Measurements from ENCODE around the gene DPY19L1.
"Not testable (repeated sequence)": the region's sequence is repeated elsewhere in the genome, so short reads cannot be mapped to it uniquely, and the experiment has no call there.

DPY19L1 gene

GRCh38 chr7:35019801-35020200, 17.5 kb downstream of the DPY19L1 start:
- Mint-ChIP-seq H3K27me3 (no peaks in the 10 kb centered on the region), H3K27ac (no peak overlapping the region), H3K36me3 (peaks cover 8 to 9% of the 10 kb centered on the region in 2 donors), H3K4me1 (peaks cover 0 to 2% of the 10 kb centered on the region in 2 donors), H3K4me3 (no peak overlapping the region), H3K9me3 (no peaks in the 10 kb centered on the region)
- DNase-seq (no peak), ATAC-seq (replicated peaks) (no peak)

- no peaks in the 10 kb centered on the region for H3K27me3 Mint-ChIP-seq
- H3K4me3 Mint-ChIP-seq: no peak overlapping the region
- no peaks in the 10 kb centered on the region for H3K9me3 Mint-ChIP-seq
- no peak overlapping the region for H3K27ac Mint-ChIP-seq
- H3K4me1 Mint-ChIP-seq: peaks cover 0 to 2% of the 10 kb centered on the region in 2 donors
- ATAC-seq (replicated peaks) (no peak), DNase-seq (no peak)
- H3K36me3 Mint-ChIP-seq: peaks cover 8 to 9% of the 10 kb centered on the region in 2 donors
Measured at GRCh38 chr7:35019179-35019729, 18.0 kb downstream of the DPY19L1 start.

- peaks cover 0 to 2% of the 10 kb centered on the region in 2 donors for H3K4me1 Mint-ChIP-seq
- H3K4me3 Mint-ChIP-seq: no peak overlapping the region
- peaks cover 8 to 17% of the 10 kb centered on the region in 2 donors for H3K36me3 Mint-ChIP-seq
- H3K9me3 Mint-ChIP-seq: no peaks in the 10 kb centered on the region
- no peak for ATAC-seq (replicated peaks)
- no peak overlapping the region for H3K27ac Mint-ChIP-seq
- H3K27me3 Mint-ChIP-seq: no peaks in the 10 kb centered on the region
- no peak for DNase-seq
Measured at GRCh38 chr7:35015346-35015859, 21.9 kb downstream of the DPY19L1 start.

- Mint-ChIP-seq H3K36me3 (peaks cover 8 to 17% of the 10 kb centered on the region in 2 donors), H3K4me1 (peaks cover 3 to 13% of the 10 kb centered on the region in 2 donors), H3K9me3 (no peaks in the 10 kb centered on the region), H3K27me3 (no peaks in the 10 kb centered on the region), H3K27ac (no peak overlapping the region), H3K4me3 (no peak overlapping the region)
- no peak for DNase-seq
- no peak for ATAC-seq (replicated peaks)
Measured at GRCh38 chr7:35012160-35012559, 25.1 kb downstream of the DPY19L1 start.

GRCh38 chr7:35011085-35011484, 26.2 kb downstream of the DPY19L1 start:
- Mint-ChIP-seq H3K27ac (no peak overlapping the region), H3K36me3 (peaks cover 2 to 13% of the 10 kb centered on the region in 2 donors), H3K9me3 (no peaks in the 10 kb centered on the region), H3K4me3 (no peak overlapping the region), H3K27me3 (no peaks in the 10 kb centered on the region), H3K4me1 (peaks cover 3 to 13% of the 10 kb centered on the region in 2 donors)
- ATAC-seq (replicated peaks): no peak
- no peak for DNase-seq

- H3K4me1 Mint-ChIP-seq: peaks cover 6 to 18% of the 10 kb centered on the region in 2 donors
- H3K36me3 Mint-ChIP-seq: peaks cover 0 to 8% of the 10 kb centered on the region in 2 donors
- H3K9me3 Mint-ChIP-seq: no peaks in the 10 kb centered on the region
- no peak for DNase-seq
- H3K4me3 Mint-ChIP-seq: no peak overlapping the region
- no peaks in the 10 kb centered on the region for H3K27me3 Mint-ChIP-seq
- H3K27ac Mint-ChIP-seq: no peak overlapping the region
- ATAC-seq (replicated peaks): no peak
Measured at GRCh38 chr7:35007768-35008167, 29.5 kb downstream of the DPY19L1 start.

- DNase-seq (no peak), ATAC-seq (replicated peaks) (no peak)
- H3K4me3 Mint-ChIP-seq: no peak overlapping the region
- H3K27me3 Mint-ChIP-seq: no peaks in the 10 kb centered on the region
- peaks cover 6 to 18% of the 10 kb centered on the region in 2 donors for H3K4me1 Mint-ChIP-seq
- no peaks in the 10 kb centered on the region for H3K9me3 Mint-ChIP-seq
- peaks cover 0 to 12% of the 10 kb centered on the region in 2 donors for H3K36me3 Mint-ChIP-seq
- no peak overlapping the region for H3K27ac Mint-ChIP-seq
Measured at GRCh38 chr7:35004531-35005095, 32.7 kb downstream of the DPY19L1 start.

GRCh38 chr7:35003679-35004303, 33.5 kb downstream of the DPY19L1 start:
- no peaks in the 10 kb centered on the region for H3K27me3 Mint-ChIP-seq
- peaks cover 5 to 15% of the 10 kb centered on the region in 2 donors for H3K4me1 Mint-ChIP-seq
- ATAC-seq (replicated peaks) (no peak), DNase-seq (no peak)
- no peak overlapping the region for H3K4me3 Mint-ChIP-seq
- H3K27ac Mint-ChIP-seq: no peak overlapping the region
- H3K9me3 Mint-ChIP-seq: no peaks in the 10 kb centered on the region
- peaks cover 0 to 16% of the 10 kb centered on the region in 2 donors for H3K36me3 Mint-ChIP-seq

GRCh38 chr7:35003177-35003650, 34.1 kb downstream of the DPY19L1 start:
- DNase-seq; ATAC-seq (replicated peaks): not testable (repeated sequence)

GRCh38 chr7:34998335-34998734, 39.0 kb downstream of the DPY19L1 start:
- H3K9me3 Mint-ChIP-seq; DNase-seq; H3K27me3 Mint-ChIP-seq; H3K4me1 Mint-ChIP-seq; ATAC-seq (replicated peaks); H3K27ac Mint-ChIP-seq; H3K4me3 Mint-ChIP-seq: not testable (repeated sequence)
- H3K36me3 Mint-ChIP-seq: peaks cover 4 to 22% of the 10 kb centered on the region in 2 donors

More at GRCh38 chr7:35003177-35003650, 34.1 kb downstream of the DPY19L1 start:
- Mint-ChIP-seq H3K36me3 (peaks cover 0 to 16% of the 10 kb centered on the region in 2 donors), H3K4me1 (peaks cover 3 to 11% of the 10 kb centered on the region in 2 donors)
- not testable (repeated sequence) for H3K27ac Mint-ChIP-seq, H3K27me3 Mint-ChIP-seq, H3K4me3 Mint-ChIP-seq, H3K9me3 Mint-ChIP-seq

- not testable (repeated sequence) for H3K4me3 Mint-ChIP-seq, H3K27ac Mint-ChIP-seq, H3K4me1 Mint-ChIP-seq, H3K27me3 Mint-ChIP-seq, H3K9me3 Mint-ChIP-seq, DNase-seq
- ATAC-seq (replicated peaks): peak; percentile 79 to 80
- peaks cover 4 to 17% of the 10 kb centered on the region in 2 donors for H3K36me3 Mint-ChIP-seq
Measured at GRCh38 chr7:34996423-34997090, 40.7 kb downstream of the DPY19L1 start.

GRCh38 chr7:34995757-34996156, 41.5 kb downstream of the DPY19L1 start:
- no peaks in the 10 kb centered on the region for H3K27me3 Mint-ChIP-seq
- DNase-seq (no peak), ATAC-seq (replicated peaks) (no peak)
- H3K4me3 Mint-ChIP-seq: no peak overlapping the region
- H3K27ac Mint-ChIP-seq: no peak overlapping the region
- H3K9me3 Mint-ChIP-seq: no peaks in the 10 kb centered on the region
- H3K4me1 Mint-ChIP-seq: peaks cover 3 to 5% of the 10 kb centered on the region in 2 donors
- H3K36me3 Mint-ChIP-seq: peaks cover 4 to 17% of the 10 kb centered on the region in 2 donors

- ATAC-seq (replicated peaks): peak; percentile 53 to 76
- H3K27ac Mint-ChIP-seq: peak overlapping the region; percentile 62
Measured at GRCh38 chr7:34991938-34992840, 45.1 kb downstream of the DPY19L1 start.

More at GRCh38 chr7:34991938-34992840, 45.1 kb downstream of the DPY19L1 start:
- Mint-ChIP-seq H3K4me1 (peaks cover 3 to 5% of the 10 kb centered on the region in 2 donors), H3K9me3 (no peaks in the 10 kb centered on the region), H3K4me3 (no peak overlapping the region), H3K36me3 (peaks cover 0 to 4% of the 10 kb centered on the region in 2 donors), H3K27me3 (no peaks in the 10 kb centered on the region)
- no peak for DNase-seq

Data from stimulated activated naive B cell treated with anti-CD40 and anti-IgM and Interleukin-4, amounts not matched to agents 10 μg/mL and 1 μg/mL and 100 μg/mL, for 72 hours (primary cell).